Measurements from ENCODE around the gene PID1. TPM values are rescaled to one million over a fixed set of nuclear protein-coding genes. Genes with fewer than 3 reads are reported as not detected.

PID1 gene
- total RNA-seq, 1 donor from 2014 or later, result 83.2 TPM

- no peak for TF ChIP-seq POLR2A (IDR thresholded peaks at IDR 0.05)
- no peak for TF ChIP-seq CTCF (IDR thresholded peaks at IDR 0.05)
- no peak for TF ChIP-seq POLR2AphosphoS5 (IDR thresholded peaks at IDR 0.05; ENCODE audit: insufficient read depth in 1 of 2, low read depth in 1 of 2)
- H3K27ac ChIP-seq, result no peak overlapping the region
- no peaks in the 10 kb centered on the region for H3K27me3 ChIP-seq
- H3K4me3 ChIP-seq, result no peak overlapping the region
- peaks cover 2% of the 10 kb centered on the region for H3K4me1 ChIP-seq
- H3K36me3 ChIP-seq, result no peaks in the 10 kb centered on the region
- intact Hi-C loops (cut with DNase I), result no loop called here
- no peaks in the 10 kb centered on the region for H3K9me3 ChIP-seq
- DNase-seq (ENCODE audit: extremely low spot score in 2 of 2), result no peak
Observed at GRCh38 chr2:229095472-229095871, 175.6 kb downstream of the PID1 start.

- DNase-seq (ENCODE audit: extremely low spot score in 2 of 2), result no peak
- H3K27me3 ChIP-seq, result no peaks in the 10 kb centered on the region
- no peaks in the 10 kb centered on the region for H3K36me3 ChIP-seq
- H3K4me3 ChIP-seq, result no peak overlapping the region
- intact Hi-C loops (cut with DNase I), result no loop called here
- peaks cover 7% of the 10 kb centered on the region for H3K4me1 ChIP-seq
- H3K27ac ChIP-seq, result no peak overlapping the region
- TF ChIP-seq POLR2A (IDR thresholded peaks at IDR 0.05), result no peak
- no peaks in the 10 kb centered on the region for H3K9me3 ChIP-seq
Observed at GRCh38 chr2:229090225-229090624, 180.9 kb downstream of the PID1 start.

GRCh38 chr2:229089776-229090175, 181.3 kb downstream of the PID1 start:
- Histone ChIP-seq H3K27ac (no peak overlapping the region), H3K4me3 (no peak overlapping the region), H3K27me3 (no peaks in the 10 kb centered on the region), H3K4me1 (peaks cover 7% of the 10 kb centered on the region), H3K9me3 (no peaks in the 10 kb centered on the region), H3K36me3 (no peaks in the 10 kb centered on the region)
- TF ChIP-seq POLR2AphosphoS5 (IDR thresholded peaks at IDR 0.05; ENCODE audit: insufficient read depth in 1 of 2, low read depth in 1 of 2), result no peak
- TF ChIP-seq POLR2A (IDR thresholded peaks at IDR 0.05), result no peak
- TF ChIP-seq CTCF (IDR thresholded peaks at IDR 0.05), result no peak
- intact Hi-C loops (cut with DNase I), result no loop called here
- DNase-seq (ENCODE audit: extremely low spot score in 2 of 2), result no peak

GRCh38 chr2:229088966-229089700, 182.0 kb downstream of the PID1 start:
- H3K9me3 ChIP-seq, result no peaks in the 10 kb centered on the region
- intact Hi-C loops (cut with DNase I), result no loop called here

GRCh38 chr2:229088517-229088913, 182.6 kb downstream of the PID1 start:
- intact Hi-C loops (cut with DNase I), result no loop called here

More at GRCh38 chr2:229088966-229089700, 182.0 kb downstream of the PID1 start:
- Histone ChIP-seq H3K27me3 (no peaks in the 10 kb centered on the region), H3K4me1 (peaks cover 7% of the 10 kb centered on the region), H3K36me3 (no peaks in the 10 kb centered on the region), H3K27ac (no peak overlapping the region), H3K4me3 (no peak overlapping the region)
- TF ChIP-seq CTCF (IDR thresholded peaks at IDR 0.05), result no peak
- no peak for TF ChIP-seq POLR2AphosphoS5 (IDR thresholded peaks at IDR 0.05; ENCODE audit: insufficient read depth in 1 of 2, low read depth in 1 of 2)
- no peak for TF ChIP-seq POLR2A (IDR thresholded peaks at IDR 0.05)
- DNase-seq (ENCODE audit: extremely low spot score in 2 of 2), result no peak

More at GRCh38 chr2:229088517-229088913, 182.6 kb downstream of the PID1 start:
- Histone ChIP-seq H3K27me3 (no peaks in the 10 kb centered on the region), H3K36me3 (no peaks in the 10 kb centered on the region), H3K4me3 (no peak overlapping the region), H3K9me3 (no peaks in the 10 kb centered on the region), H3K27ac (no peak overlapping the region), H3K4me1 (peaks cover 7% of the 10 kb centered on the region)
- DNase-seq (ENCODE audit: extremely low spot score in 2 of 2), result no peak
- TF ChIP-seq CTCF (IDR thresholded peaks at IDR 0.05) (no peak), POLR2AphosphoS5 (IDR thresholded peaks at IDR 0.05; ENCODE audit: insufficient read depth in 1 of 2, low read depth in 1 of 2) (no peak), POLR2A (IDR thresholded peaks at IDR 0.05) (no peak)
